NOMO-1 treated with DMSO at 0.1 percent for 48 hours (cell line): ENCODE results near the gene GRHPR.
A peak's percentile ranks its signal among the peaks of the same experiment; 100 is the strongest.
"Not testable (repeated sequence)": the region's sequence is repeated elsewhere in the genome, so short reads cannot be mapped to it uniquely, and the experiment has no call there.

Experiments
- DNase-seq: peaks from one replicate; lab custom pipeline; 2025; ENCODE audit not compliant: unreplicated experiment; lab: John Stamatoyannopoulos, UW

The GRHPR gene

GRCh38 chr9:37474438-37474837, 51.9 kb downstream of the GRHPR start:
- no peak for DNase-seq

- DNase-seq = no peak
Observed at GRCh38 chr9:37476930-37477329, 54.4 kb downstream of the GRHPR start.

GRCh38 chr9:37477443-37477842, 54.9 kb downstream of the GRHPR start:
- not testable (repeated sequence) for DNase-seq

GRCh38 chr9:37477987-37478619, 55.6 kb downstream of the GRHPR start:
- DNase-seq = not testable (repeated sequence)

GRCh38 chr9:37480759-37481158, 58.3 kb downstream of the GRHPR start:
- DNase-seq = no peak

- peak; percentile 69 for DNase-seq
Observed at GRCh38 chr9:37485389-37486255, 63.1 kb downstream of the GRHPR start, which contains the start of gene POLR1E. Gene POLR1E, plus strand, starts transcription at chr9:37485948. Its CDS starts 100 bp downstream, at chr9:37486048.

- DNase-seq = no peak
Observed at GRCh38 chr9:37486256-37486615, 63.7 kb downstream of the GRHPR start.
